Posterior cingulate gyrus (tissue), 11 donors: Measurements from ENCODE around the gene THOC7.

Source experiments
- DNase-seq, 10 donors: peaks; one replicate each; pipeline versions ENCODE4 v3.0.0 to v3.0.0-alpha.2; 2020 to 2021; ENCODE audit warnings: mixed read lengths in 3 of 10
- intact Hi-C: fragments of 100-400 bp; cut with DNase I; formaldehyde crosslinking; loops from one replicate; pipeline ENCODE4 v1.15.1; 2023

Gene THOC7

DNA sequence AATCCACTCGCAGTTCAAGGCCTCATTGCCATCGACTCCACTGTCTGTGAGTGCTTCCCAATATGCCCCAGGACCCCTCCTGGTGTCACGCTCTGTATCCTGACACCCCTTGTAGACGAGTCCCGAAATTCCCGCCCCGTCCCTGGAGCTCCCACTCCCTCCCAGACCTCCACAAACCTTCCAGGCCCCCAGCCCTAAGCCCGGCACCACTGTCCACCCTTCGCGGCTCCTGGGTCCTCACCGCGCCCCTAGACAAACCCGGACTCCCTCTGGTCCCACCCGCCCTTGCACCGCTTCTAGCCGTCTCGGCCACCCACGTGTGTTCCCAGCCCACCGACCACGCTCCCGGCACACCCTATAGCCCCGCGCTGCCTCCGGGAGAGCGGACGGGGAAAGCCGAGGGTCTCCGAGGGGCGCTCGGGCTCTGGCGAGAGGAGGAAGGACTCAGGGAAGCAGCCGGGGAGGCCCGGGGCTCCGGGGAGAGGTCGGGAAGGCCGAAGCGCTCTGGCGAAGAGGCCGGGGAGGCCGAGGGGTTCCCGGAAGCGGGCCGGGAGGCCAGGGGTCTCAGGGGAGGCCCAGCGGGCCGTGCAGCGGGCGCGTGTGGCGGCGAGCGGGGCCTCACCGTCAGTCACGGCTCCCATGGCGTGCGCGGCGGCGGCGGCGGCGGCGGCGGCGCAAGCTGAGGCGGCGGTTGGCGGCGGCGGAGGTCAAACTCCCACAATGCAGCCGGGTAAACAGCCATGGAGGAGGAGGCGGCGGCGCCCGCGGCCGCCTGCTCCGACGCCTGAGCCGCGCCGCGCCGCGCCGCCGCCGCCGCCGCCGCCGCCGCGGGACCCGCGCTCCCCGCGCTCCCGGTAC lies at the start of gene THOC7, which contains the start of gene ATXN7:
Gene THOC7, minus strand, starts transcription at position 656 of the 858 bp plus-strand sequence. Its CDS starts 15 bp downstream, at position 641.
Gene ATXN7, plus strand, starts transcription at position 718 of the 858 bp plus-strand sequence. CDS start 48,732 bp downstream, outside the sequence.
- peak; percentile 49 to 94 (median 62) for DNase-seq
- intact Hi-C loops, result loop anchor here (1.0 kb wide), 1 partner anchor 49 kb away; the partner anchor contains the start of gene SCAANT1

DNA sequence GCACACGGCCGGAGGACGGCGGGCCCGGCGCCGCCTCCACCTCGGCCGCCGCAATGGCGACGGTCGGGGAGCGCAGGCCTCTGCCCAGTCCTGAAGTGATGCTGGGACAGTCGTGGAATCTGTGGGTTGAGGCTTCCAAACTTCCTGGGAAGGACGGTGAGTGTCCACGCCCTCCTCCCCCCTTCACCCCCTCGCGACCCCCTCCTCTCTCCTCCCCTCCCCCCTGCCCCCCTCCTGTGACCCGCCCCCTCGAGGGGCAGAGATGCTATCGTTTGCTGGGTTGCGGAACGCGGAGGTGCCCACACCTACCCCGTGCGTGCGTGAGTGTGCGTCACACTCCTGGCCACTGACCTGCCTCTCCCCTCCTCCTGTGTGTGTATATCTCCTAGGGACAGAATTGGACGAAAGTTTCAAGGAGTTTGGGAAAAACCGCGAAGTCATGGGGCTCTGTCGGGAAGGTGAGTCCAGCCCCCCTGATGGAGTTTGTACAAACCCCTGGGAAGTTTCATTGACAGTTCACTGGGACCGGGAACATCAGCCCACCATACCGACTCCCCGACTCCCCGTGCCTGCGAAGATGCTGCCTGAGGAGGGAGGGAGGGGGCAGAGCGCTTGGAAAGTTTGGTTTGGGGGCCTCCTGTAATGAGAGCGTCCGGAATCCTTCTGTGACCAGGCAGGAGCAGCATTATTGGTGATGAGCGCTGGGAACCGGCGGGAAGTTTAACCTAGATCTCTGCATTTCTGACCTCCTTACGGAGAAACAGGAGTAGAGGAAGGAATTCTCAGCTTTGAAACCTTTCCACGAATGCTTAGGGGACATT lies 49.4 kb upstream of the THOC7 start:
- intact Hi-C loops, result loop anchor here (1.0 kb wide), 2 partner anchors 49 to 80 kb away; no protein-coding TSS in a partner anchor
- peak in 5 of 10 donors; percentile 2 to 86 (median 29) for DNase-seq

DNA sequence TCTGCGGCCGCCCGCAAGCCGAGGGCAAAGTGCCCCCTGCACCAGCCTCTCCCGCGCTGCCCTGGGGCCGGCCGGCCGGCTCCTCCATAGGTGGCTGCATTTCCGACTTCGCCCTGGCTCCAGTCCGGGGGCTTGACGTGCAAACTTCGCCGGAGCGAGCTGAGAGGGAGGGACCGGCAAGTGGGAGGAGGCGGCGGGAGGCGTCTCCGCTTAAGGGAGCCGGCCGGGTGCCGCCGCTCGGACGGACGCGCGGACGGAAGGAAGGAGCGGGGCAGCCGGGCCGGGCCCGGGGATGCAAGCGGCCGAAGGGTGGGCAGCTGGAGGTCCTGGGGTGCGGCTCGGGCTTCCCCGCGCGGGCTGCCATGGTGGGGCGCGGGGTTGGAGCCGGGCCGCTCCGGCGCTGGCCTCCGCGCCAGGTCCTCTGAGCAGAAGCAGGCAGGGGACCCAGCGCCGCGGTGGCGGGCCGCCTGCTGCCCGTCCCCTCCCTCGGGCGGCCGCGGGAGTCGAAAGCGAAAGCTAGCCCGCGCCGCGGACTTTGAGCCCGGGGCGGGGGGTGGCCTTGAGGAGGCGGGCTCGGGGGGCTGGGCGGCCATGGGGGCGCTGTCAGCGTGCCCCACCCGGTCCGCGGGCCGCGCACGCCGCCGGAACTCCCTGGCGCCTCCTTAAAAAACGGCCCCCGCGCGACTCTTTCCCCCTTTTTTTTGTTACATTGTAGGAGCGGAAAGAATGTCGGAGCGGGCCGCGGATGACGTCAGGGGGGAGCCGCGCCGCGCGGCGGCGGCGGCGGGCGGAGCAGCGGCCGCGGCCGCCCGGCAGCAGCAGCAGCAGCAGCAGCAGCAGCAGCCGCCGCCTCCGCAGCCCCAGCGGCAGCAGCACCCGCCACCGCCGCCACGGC lies 48.5 kb upstream of the THOC7 start, which contains the start of gene SCAANT1:
Gene SCAANT1, minus strand, starts transcription at position 511 of the 895 bp plus-strand sequence.
- peak; percentile 75 to 97 (median 83) for DNase-seq
- intact Hi-C loops, result loop anchor here (1.0 to 2.0 kb wide), 3 partner anchors 48 to 81 kb away; no protein-coding TSS in a partner anchor

DNA sequence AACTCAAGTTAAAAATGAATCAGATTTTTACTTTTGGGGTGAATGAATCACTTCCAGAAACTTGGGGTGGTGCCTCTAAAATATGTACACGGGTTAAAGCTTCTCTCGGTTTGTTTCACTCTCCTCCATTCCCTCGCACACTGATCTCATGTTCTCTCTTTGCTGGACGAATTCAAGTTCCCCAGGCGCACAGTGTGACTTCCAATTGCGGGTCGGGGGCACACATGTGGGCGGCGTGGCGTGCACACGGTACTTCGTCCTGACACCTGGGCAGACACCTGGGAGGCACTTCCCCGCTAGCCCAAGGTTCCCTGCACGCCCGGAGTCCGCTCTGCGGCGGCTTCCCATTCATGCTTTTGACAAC lies 47.9 kb upstream of the THOC7 start:
- intact Hi-C loops, result loop anchor here (2.0 kb wide), 1 partner anchor 51 kb away; no protein-coding TSS in a partner anchor
- DNase-seq, result no peak

DNA sequence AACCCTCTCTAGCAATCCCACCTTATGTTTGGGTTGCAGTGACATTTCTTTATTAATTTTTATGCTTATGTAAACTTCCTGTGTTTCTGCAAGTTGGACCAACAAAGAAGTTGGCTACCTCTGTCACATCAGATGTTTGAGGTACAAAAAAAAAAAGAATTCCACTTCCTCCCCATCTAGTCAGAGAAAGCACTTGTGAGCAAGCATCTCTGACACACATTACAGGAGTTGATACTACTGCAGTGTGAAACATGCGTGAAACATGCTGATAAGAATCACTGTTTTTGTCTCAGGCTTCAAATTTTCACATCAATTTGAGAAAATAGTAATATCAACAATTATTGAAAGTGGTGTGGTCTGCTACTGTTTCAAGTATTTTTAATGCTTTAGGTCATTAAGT lies 47.3 kb upstream of the THOC7 start:
- intact Hi-C loops, result loop anchor here (2.0 kb wide), 1 partner anchor 50 kb away; no protein-coding TSS in a partner anchor
- DNase-seq, result no peak

DNA sequence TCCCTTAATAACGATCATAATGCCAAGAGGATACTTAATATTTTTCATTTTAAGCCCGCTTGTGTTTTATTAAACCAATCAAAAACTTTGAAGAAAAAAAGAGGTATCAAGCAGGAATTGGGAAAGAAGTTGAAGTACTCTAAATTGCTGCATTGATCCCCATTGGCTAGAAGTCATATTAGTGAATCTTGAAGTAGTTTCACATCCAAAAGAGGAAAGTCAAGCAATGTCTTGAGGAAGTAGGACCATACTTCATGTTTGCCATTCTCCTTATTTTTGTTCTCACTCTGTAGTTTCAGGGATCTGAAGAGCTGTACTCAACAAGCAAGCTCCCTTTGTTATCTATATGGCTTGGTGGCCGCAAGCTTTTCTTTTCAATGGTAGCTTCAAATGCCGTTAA lies 46.4 kb upstream of the THOC7 start:
- DNase-seq, result no peak
- intact Hi-C loops, result loop anchor here (2.0 kb wide), 1 partner anchor 49 kb away; no protein-coding TSS in a partner anchor

DNA sequence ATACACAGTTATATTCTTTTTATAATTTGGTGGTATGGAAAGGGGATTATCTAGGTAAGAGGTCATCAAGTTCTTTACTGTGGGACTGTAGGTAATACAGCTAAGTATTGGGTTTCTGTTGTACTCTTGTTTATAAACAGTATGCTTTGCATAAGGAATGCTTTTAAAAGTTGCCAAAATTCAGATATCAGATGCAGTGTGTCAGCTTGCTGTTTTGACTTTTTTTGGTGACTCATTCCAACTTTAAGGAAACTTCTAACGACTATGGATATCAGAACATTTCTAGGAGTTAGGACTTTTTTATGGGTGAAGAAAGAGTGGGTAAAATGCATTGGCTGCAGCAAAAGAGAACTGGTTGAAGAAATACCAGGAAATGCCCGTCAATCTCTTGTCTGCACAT lies 45.8 kb upstream of the THOC7 start:
- no peak for DNase-seq
- intact Hi-C loops, result no loop called here

DNA sequence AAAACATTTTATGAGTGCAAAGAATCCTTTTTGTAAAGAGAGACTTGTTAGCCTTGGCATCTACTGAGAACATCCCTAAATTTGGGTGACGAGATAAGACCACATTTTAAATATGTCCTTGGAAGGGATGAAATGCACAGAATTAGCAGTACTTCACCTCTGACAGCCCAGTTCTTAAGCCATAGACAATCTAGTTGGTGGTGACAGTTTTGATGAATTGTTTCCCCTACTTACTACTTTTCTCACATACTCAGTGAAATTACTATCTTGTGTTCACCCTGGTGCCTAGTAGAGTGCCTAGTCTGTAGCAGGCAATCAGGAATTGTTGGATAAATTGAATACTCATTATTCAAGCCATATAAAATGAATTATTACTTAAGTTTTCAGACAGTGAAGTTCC lies 45.2 kb upstream of the THOC7 start:
- intact Hi-C loops, result no loop called here
- DNase-seq, result no peak

DNA sequence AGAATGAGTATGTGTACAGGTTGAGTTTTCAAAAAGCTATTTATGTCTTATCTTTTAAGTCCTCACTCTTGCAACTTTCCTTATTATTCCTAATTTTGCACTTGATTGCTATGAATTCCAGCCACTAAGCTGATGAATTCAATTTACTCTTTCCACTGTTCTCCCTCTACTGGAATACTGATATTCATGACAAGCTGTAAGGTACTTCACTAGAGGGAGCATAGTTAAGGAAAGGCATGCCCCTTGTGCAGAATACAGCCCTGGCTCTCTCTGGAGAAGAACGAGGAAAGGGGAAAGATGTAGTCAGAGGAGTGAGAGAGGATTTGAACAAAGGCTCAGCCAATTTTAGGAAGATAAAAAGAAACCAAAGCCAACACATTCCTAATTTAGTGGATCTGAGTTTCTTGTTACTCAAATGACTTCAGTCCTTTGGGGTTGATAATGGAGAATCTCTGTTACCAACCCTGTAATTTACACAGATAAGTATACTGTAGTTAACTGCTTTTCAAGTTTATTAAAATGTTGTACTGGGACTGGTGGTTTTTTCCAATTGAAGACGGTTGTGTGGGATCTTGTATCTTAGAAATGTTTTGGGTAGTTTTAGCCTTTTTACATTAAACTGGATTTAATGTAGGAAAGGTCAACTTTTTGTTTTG lies 44.6 kb upstream of the THOC7 start:
- intact Hi-C loops, result no loop called here
- DNase-seq, result no peak

DNA sequence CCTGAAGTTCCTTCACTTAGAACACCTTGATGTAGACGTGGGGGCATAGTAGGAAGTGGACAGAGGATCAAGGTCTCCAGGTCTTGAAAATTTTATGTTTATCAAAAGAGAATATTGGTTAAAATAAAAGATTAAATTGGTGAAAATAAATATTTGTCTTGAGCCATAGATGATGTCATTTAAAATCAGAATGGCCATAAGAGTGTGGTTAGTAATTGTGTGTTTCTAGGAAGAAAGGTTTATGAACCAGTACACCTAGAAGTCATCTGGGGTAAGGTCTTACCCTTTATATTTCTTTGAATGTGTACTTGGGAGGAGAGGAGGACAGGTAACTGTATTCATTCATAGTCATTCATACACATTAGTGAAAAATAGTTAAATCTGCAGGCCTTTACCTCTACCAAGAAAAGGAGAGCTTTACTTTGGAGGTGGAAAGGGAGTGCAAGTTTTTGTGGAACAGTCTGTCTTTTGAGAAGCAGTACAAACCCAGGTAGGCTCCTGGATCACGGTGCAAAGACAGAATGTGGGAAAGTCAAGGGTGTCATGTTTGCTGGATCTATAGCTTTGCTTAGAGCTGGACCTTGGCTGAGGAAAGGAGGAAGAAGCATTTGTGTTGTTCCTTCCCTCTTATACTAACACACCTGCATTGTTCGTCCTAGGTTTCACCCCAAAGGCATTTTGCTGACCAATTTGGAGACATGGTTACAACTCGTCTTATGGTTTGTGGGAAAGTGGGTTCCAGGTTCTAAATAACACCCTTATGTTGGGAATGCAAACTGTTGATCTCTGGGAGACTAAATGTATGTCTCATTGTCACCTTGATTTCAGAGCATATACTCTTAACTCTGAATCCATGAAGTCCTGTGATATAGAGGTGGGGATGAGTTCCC lies 42.4 kb upstream of the THOC7 start:
- no peak for DNase-seq
- intact Hi-C loops, result no loop called here

DNA sequence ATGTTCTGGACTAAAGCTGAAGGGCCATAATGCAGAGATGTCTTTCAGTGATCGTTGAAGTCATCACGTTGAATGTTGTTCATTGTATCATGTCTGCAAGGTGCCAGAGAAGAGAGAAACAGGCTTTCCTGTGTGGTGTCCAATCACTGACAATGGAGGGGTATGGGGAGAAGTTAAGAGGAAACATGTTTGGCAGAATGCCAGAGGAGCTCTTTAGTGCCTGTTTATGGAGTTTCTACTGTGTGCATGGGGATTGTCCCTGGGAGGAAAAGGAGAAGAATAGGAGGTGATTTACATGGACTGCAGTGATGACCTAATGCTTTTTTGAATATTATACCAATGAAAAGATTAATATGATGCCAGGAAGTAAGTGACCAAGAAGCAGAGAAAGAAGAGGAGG lies 36.9 kb upstream of the THOC7 start:
- intact Hi-C loops, result no loop called here
- DNase-seq, result no peak

DNA sequence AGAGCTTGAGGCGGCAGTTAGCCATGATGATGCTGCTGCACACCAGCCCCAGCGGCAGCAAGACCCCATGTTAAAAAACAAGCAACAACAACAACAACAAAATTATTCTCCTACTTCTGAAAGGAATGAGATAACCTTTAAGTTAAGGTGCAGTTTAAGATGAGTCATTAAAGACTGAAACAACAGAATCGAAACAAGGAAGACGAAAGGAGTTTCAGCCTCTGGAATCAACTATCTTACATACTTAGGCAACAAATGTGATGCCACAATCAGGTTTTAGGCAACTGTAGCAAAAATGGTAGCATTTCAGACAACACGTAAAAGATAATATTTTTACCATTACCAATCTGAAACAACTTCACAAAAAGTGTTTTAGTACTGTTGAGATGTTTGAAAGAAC lies 36.4 kb upstream of the THOC7 start:
- no peak for DNase-seq
- intact Hi-C loops, result no loop called here

DNA sequence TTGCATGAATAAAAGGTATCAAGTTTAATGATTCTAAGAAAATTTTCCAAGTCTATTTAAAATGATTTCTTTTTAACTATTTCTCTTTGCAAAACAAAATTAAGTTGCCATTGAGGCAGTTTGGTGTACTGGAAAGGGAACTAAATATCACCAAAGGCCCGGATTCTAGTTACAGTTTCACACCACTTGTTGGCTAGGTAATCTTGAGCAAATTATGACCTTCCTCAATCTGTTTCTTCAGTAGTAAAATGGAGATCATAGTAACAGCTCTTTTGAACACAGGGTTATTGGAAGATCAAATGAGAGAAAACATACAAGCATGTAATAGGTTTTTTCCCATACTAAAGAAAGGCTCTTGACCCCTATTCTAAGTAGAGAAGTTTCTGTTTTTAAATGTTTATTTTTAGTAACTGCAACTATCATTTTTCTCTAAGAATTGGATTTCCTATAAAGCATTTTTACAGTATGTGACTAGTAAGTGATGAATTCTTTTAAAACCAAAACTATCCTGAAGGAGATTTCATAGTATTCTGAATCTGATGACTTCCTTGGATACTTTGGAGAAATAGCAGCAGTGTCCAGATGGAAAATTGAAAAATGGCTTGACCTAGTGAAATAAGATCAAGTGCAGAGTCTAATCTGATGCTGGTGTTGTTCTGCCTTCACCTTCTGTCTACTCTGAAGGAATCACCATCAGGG lies 32.9 kb upstream of the THOC7 start:
- intact Hi-C loops, result no loop called here
- DNase-seq, result no peak

DNA sequence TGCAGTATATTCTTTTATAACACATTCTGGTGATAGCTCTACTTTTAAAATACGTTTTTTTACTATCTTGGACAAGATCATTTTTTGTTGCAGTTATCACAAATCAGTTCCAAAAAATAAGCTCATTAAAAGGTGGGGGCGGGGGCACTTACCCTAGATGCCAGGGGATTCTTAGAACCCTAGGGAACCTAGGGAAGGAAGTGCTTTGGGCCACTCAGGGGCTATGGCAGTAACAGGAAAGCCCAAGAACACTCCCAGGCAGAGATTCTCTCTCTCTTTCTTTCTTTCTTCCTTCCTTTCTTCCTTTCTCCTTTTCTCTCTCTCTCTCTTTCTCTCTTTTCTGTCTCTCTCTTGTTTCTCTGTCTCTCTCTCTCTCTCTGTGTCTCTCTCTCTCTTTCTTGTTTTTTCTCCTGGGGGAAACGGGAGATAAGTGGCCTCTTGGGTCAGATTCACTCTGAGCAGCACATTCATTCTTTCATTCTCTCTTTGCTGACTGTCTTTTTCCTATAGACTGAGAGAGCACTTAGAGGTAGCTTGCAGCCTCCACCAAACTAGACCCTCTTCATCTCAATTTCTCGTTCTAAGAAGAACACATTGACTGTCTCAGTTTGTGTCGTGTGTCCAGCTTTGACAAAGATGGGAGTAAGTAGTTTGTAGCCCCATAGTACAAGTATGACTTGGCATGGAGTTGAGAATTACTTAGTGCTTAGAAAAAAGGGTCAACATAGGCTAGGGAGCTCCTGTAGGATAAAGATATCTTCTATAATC lies 32.0 kb upstream of the THOC7 start:
- intact Hi-C loops, result no loop called here
- DNase-seq, result no peak

DNA sequence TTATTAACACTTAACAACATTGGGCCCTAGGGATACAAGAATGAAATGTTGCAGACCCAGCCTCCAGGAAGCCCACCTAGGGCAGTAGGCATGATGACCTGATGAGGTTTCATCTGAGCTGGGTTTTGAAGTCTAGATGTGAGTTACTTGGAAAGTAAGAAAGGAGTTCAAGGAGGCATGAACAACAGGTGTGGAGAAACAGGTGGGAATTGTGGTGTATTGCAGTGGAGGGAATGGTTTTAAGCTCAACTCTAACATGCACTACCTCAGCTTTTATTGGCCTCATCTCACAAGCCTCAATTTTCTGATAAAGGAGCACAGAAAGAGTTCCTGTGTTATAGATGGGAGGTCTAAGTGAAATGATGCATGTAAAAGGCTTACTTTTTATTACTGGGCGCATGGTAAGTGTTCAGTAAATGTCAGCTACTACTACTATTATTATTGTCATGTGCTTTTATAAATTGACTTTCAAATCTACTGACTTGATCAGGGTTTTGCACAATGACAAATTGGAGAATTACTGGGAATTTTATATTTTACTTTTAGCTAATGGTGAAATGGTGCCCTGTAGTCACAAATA lies 29.3 kb upstream of the THOC7 start:
- intact Hi-C loops, result no loop called here
- no peak for DNase-seq

DNA sequence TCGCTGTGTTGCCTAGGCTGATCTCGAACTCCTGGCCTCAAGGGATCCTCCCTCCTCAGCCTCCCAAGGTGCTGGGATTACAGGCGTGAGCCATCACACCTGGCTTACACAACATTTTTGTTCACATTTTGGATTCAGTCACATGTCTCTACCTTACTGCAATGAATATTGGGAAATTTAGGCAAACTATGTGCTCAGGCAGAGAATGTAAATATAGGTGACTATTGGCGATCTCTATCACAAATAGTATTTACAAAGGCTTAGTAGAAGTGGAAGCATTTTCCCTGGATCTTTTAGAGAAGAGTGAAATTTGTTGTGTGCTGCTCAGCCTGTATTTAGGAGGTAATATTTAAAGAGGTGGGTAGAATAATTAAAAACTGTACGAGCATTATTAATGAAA lies 27.9 kb upstream of the THOC7 start:
- intact Hi-C loops, result no loop called here
- DNase-seq, result no peak

DNA sequence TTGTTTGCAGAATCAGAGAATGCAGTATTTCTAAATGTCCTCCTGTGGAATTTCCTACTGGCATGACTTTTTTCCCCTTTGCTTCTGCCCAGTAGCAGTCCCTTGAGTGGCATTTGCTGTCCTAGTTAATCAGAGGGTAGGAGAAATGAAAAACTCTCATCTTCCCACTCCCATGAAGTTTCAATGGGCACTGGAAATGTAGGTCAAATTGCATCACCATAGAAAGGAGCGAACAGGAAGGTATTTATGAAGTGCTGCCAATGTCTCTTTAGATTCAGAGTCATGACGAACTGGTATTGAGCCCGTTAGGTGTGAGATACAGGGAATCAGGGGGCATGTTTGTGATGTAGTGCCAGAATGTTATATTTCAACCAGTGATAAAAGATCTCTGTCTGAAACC lies 23.3 kb upstream of the THOC7 start:
- DNase-seq, result no peak

More for the DNA sequence above, 23.3 kb upstream of the THOC7 start:
- intact Hi-C loops, result no loop called here
